Measurements from ENCODE around the gene LMO3.

Gene LMO3

DNA sequence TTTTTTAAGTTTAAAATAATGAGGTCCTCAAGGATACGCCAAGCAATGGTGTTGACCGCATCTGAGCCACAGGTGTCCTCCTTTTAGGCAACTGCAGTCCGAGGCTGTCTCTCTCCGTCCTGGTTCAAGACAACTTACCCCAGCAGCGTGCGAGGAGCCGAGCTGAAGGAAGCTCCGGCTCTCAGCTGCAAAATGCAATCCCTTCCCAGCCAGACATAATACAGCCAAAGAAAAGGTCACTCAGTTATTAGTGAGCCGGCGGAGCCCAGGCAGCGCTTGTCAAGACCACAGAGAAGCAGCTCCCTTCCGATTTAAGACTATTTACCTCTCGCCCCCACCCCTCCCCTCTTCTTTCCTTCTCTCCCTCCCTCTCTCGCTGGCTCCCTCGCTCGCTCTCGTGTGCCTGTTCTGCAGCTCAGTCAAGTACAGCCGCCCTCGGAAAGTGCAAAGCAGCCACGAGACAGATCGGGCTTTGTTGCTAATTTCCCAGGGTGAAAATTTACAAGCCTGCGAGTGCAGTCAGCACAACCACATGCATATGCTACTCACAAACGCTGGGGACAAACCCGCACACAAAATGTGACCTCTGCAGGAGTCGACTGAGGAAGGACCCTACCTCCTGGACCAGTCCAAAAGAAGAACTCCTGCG, 363 bp upstream of the LMO3 start:
- Histone ChIP-seq H4K20me1 (ENCODE audit: low read depth, low read length) (no peaks in the 10 kb centered on the region), H3K4me3 (ENCODE audit: insufficient read depth, low read length, poor library complexity, severe bottlenecking) (no peak overlapping the region), H3K79me2 (ENCODE audit: insufficient read depth, low read length) (no peaks in the 10 kb centered on the region), H3K4me2 (ENCODE audit: low read depth, low read length, poor library complexity, severe bottlenecking) (no peak overlapping the region), H3F3A (ENCODE audit: insufficient read depth) (no peaks in the 10 kb centered on the region), H3K27me3 (ENCODE audit: low read length) (no peaks in the 10 kb centered on the region), H3K9me3 (ENCODE audit: insufficient read depth, low read length) (no peaks in the 10 kb centered on the region), H2AFZ (ENCODE audit: low read depth, low read length, severe bottlenecking) (no peak overlapping the region), H3K9me2 (replicated peaks; ENCODE audit: insufficient read depth, low read length) (no peaks in the 10 kb centered on the region), H3K9ac (ENCODE audit: low read length) (no peak overlapping the region), H3K27ac (ENCODE audit: low read depth, low read length) (no peak overlapping the region), H3K36me3 (ENCODE audit: low read length) (no peaks in the 10 kb centered on the region)
- TF ChIP-seq EZH2phosphoT487 (conservative IDR thresholded peaks at IDR 0.05; ENCODE audit: low read length), result no peak
- TF ChIP-seq, protein P1, sequence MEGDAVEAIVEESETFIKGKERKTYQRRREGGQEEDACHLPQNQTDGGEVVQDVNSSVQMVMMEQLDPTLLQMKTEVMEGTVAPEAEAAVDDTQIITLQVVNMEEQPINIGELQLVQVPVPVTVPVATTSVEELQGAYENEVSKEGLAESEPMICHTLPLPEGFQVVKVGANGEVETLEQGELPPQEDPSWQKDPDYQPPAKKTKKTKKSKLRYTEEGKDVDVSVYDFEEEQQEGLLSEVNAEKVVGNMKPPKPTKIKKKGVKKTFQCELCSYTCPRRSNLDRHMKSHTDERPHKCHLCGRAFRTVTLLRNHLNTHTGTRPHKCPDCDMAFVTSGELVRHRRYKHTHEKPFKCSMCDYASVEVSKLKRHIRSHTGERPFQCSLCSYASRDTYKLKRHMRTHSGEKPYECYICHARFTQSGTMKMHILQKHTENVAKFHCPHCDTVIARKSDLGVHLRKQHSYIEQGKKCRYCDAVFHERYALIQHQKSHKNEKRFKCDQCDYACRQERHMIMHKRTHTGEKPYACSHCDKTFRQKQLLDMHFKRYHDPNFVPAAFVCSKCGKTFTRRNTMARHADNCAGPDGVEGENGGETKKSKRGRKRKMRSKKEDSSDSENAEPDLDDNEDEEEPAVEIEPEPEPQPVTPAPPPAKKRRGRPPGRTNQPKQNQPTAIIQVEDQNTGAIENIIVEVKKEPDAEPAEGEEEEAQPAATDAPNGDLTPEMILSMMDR (IDR thresholded peaks at IDR 0.05; ENCODE audit: insufficient read depth, low read length, poor library complexity, severe bottlenecking), result no peak

GRCh38 chr12:16605642-16606116, 283 bp downstream of the LMO3 start:
- no peak overlapping the region for H3K9ac ChIP-seq (ENCODE audit: low read length)
- no peak overlapping the region for H3K4me2 ChIP-seq (ENCODE audit: low read depth, low read length, poor library complexity, severe bottlenecking)

GRCh38 chr12:16604596-16605252, 1.2 kb downstream of the LMO3 start:
- H3K79me2 ChIP-seq (ENCODE audit: insufficient read depth, low read length), result no peaks in the 10 kb centered on the region
- H3F3A ChIP-seq (ENCODE audit: insufficient read depth), result no peaks in the 10 kb centered on the region
- H3K27ac ChIP-seq (ENCODE audit: low read depth, low read length), result no peak overlapping the region
- no peaks in the 10 kb centered on the region for H3K27me3 ChIP-seq (ENCODE audit: low read length)
- no peak overlapping the region for H3K4me2 ChIP-seq (ENCODE audit: low read depth, low read length, poor library complexity, severe bottlenecking)
- no peak overlapping the region for H3K4me3 ChIP-seq (ENCODE audit: insufficient read depth, low read length, poor library complexity, severe bottlenecking)
- no peaks in the 10 kb centered on the region for H3K9me3 ChIP-seq (ENCODE audit: insufficient read depth, low read length)
- H3K9ac ChIP-seq (ENCODE audit: low read length), result no peak overlapping the region
- H4K20me1 ChIP-seq (ENCODE audit: low read depth, low read length), result no peaks in the 10 kb centered on the region
- no peaks in the 10 kb centered on the region for H3K36me3 ChIP-seq (ENCODE audit: low read length)
- no peak overlapping the region for H2AFZ ChIP-seq (ENCODE audit: low read depth, low read length, severe bottlenecking)
- TF ChIP-seq, protein P1 (IDR thresholded peaks at IDR 0.05; ENCODE audit: insufficient read depth, low read length, poor library complexity, severe bottlenecking), result no peak
- no peak for TF ChIP-seq EZH2phosphoT487 (conservative IDR thresholded peaks at IDR 0.05; ENCODE audit: low read length)
- no peaks in the 10 kb centered on the region for H3K9me2 ChIP-seq (replicated peaks; ENCODE audit: insufficient read depth, low read length)

More at GRCh38 chr12:16605642-16606116, 283 bp downstream of the LMO3 start:
- no peak overlapping the region for H3K27ac ChIP-seq (ENCODE audit: low read depth, low read length)
- no peaks in the 10 kb centered on the region for H3K9me3 ChIP-seq (ENCODE audit: insufficient read depth, low read length)
- TF ChIP-seq, protein P1 (IDR thresholded peaks at IDR 0.05; ENCODE audit: insufficient read depth, low read length, poor library complexity, severe bottlenecking), result no peak
- no peak for TF ChIP-seq EZH2phosphoT487 (conservative IDR thresholded peaks at IDR 0.05; ENCODE audit: low read length)
- no peak overlapping the region for H2AFZ ChIP-seq (ENCODE audit: low read depth, low read length, severe bottlenecking)
- no peaks in the 10 kb centered on the region for H3F3A ChIP-seq (ENCODE audit: insufficient read depth)
- H4K20me1 ChIP-seq (ENCODE audit: low read depth, low read length), result no peaks in the 10 kb centered on the region
- H3K79me2 ChIP-seq (ENCODE audit: insufficient read depth, low read length), result no peaks in the 10 kb centered on the region
- H3K36me3 ChIP-seq (ENCODE audit: low read length), result no peaks in the 10 kb centered on the region
- no peaks in the 10 kb centered on the region for H3K27me3 ChIP-seq (ENCODE audit: low read length)
- no peak overlapping the region for H3K4me3 ChIP-seq (ENCODE audit: insufficient read depth, low read length, poor library complexity, severe bottlenecking)
- no peaks in the 10 kb centered on the region for H3K9me2 ChIP-seq (replicated peaks; ENCODE audit: insufficient read depth, low read length)

Data from SU-DHL-6 (cell line).